ENCODE measurements around the gene EHD1.

DNA sequence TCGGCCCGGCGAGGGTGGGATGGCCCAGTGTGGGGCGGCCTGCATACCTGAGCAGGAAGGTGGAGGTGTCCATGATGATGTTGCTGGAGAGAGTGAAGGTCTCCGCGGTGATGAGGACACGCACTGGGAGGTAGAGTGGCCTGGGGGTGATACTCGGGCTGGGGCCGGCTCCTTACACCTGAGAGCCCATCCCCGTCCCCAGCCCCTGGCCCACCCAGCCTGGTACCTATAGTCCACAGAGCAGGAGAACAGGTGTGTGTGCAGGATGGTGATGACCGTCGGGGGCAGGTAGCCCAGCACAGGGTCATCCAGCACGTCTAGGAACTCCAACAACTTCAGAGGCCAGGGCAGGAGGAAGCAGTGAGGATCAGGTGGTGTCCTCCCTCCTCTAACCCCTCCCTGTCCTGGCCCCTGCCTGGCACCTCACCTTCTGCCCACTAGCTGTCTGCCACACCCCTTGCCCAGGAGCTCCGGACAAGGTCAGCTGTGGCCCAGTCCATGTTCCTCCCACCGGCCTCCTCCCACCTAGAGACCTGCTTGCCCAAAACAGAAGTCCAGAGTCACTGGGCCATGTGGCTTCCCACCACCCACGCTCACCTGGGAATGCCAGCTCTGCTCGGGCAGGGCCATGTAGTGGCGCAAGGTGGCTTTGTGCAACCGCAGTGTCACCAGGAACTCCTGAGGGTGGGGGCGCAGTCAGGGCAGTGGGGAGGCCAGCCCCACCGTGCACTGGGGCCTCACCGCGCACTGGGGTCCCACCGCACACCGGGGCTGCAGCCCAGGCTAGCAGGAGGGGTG lies 27.3 kb upstream of the EHD1 start:
- TF ChIP-seq, protein P1, sequence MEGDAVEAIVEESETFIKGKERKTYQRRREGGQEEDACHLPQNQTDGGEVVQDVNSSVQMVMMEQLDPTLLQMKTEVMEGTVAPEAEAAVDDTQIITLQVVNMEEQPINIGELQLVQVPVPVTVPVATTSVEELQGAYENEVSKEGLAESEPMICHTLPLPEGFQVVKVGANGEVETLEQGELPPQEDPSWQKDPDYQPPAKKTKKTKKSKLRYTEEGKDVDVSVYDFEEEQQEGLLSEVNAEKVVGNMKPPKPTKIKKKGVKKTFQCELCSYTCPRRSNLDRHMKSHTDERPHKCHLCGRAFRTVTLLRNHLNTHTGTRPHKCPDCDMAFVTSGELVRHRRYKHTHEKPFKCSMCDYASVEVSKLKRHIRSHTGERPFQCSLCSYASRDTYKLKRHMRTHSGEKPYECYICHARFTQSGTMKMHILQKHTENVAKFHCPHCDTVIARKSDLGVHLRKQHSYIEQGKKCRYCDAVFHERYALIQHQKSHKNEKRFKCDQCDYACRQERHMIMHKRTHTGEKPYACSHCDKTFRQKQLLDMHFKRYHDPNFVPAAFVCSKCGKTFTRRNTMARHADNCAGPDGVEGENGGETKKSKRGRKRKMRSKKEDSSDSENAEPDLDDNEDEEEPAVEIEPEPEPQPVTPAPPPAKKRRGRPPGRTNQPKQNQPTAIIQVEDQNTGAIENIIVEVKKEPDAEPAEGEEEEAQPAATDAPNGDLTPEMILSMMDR (conservative IDR thresholded peaks at IDR 0.05 in 1 of 2, IDR thresholded peaks at IDR 0.05 in 1 of 2; ENCODE audit: low read depth in 1 of 2, low read length in 2 of 2): no peak
- TF ChIP-seq EZH2 (IDR thresholded peaks at IDR 0.05; ENCODE audit: low read length, missing control alignments): no peak

Data from fibroblast of lung (primary cell).